ENCODE data around the gene ATR. TPM values are rescaled to one million over a fixed set of nuclear protein-coding genes. Genes with fewer than 3 reads are reported as not detected.

The ATR gene
- total RNA-seq, 1 experiment from 2014 or later, result 15.8 TPM

GRCh38 chr3:142418926-142419592 is 159.5 kb downstream of the ATR start:
- peaks cover 2 to 35% (median 34%) of the 10 kb centered on the region in 3 experiments; a peak in 6 of 7 replicates for H3K36me3 Mint-ChIP-seq (ENCODE audit: insufficient read depth in 1 of 3, low read depth in 3 of 3)
- Histone ChIP-seq H2BK20ac (ENCODE audit: low read depth, low read length, poor library complexity, severe bottlenecking) (no peak overlapping the region), H3K9me3 (ENCODE audit: control insufficient read depth, low read depth, low read length) (no peaks in the 10 kb centered on the region), H2BK120ac (ENCODE audit: low read depth, low read length, poor library complexity, severe bottlenecking) (no peak overlapping the region), H3T11ph (ENCODE audit: low read length) (no peak overlapping the region), H2AK5ac (ENCODE audit: insufficient read length, low read length) (no peak overlapping the region), H3K4ac (ENCODE audit: low read depth, low read length) (no peak overlapping the region), H4K8ac (replicated peaks; ENCODE audit: insufficient read length, low read depth, low read length) (no peak overlapping the region), H2BK15ac (ENCODE audit: low read depth, low read length) (no peak overlapping the region), H4K5ac (ENCODE audit: insufficient read length, low read depth, low read length) (no peak overlapping the region), H3K79me1 (ENCODE audit: insufficient read depth, low read depth, low read length, poor library complexity, severe bottlenecking) (no peaks in the 10 kb centered on the region), H3K4me1 (ENCODE audit: insufficient read depth, low read length) (no peaks in the 10 kb centered on the region), H3K27ac (ENCODE audit: insufficient read length, low read depth, low read length) (no peak overlapping the region), H2AFZ (ENCODE audit: low read length) (no peak overlapping the region), H4K91ac (ENCODE audit: insufficient read length, low read depth, low read length) (no peak overlapping the region), H3K79me2 (ENCODE audit: insufficient read depth, low read length) (no peaks in the 10 kb centered on the region), H3K27me3 (ENCODE audit: insufficient read depth, low read length) (no peaks in the 10 kb centered on the region), H3K23ac (ENCODE audit: insufficient read length, low read depth, low read length) (no peak overlapping the region), H3K14ac (ENCODE audit: insufficient read depth, low read length) (no peak overlapping the region), H2BK12ac (ENCODE audit: insufficient read length, low read depth, low read length) (no peak overlapping the region), H3K4me2 (ENCODE audit: insufficient read depth, insufficient read length, low read length) (no peak overlapping the region), H3K23me2 (ENCODE audit: insufficient read length, low read depth, low read length, poor library complexity, severe bottlenecking) (no peaks in the 10 kb centered on the region), H3K56ac (ENCODE audit: insufficient read length, low read depth, low read length) (no peak overlapping the region), H4K20me1 (ENCODE audit: control insufficient read depth, insufficient read depth, insufficient read length) (no peaks in the 10 kb centered on the region), H2BK5ac (ENCODE audit: insufficient read length, low read length) (no peak overlapping the region), H3K18ac (ENCODE audit: insufficient read length, low read depth, low read length) (no peak overlapping the region), H3K9ac (ENCODE audit: extremely low read depth, insufficient read length, low read length) (no peak overlapping the region)
- TF ChIP-seq, protein P1, sequence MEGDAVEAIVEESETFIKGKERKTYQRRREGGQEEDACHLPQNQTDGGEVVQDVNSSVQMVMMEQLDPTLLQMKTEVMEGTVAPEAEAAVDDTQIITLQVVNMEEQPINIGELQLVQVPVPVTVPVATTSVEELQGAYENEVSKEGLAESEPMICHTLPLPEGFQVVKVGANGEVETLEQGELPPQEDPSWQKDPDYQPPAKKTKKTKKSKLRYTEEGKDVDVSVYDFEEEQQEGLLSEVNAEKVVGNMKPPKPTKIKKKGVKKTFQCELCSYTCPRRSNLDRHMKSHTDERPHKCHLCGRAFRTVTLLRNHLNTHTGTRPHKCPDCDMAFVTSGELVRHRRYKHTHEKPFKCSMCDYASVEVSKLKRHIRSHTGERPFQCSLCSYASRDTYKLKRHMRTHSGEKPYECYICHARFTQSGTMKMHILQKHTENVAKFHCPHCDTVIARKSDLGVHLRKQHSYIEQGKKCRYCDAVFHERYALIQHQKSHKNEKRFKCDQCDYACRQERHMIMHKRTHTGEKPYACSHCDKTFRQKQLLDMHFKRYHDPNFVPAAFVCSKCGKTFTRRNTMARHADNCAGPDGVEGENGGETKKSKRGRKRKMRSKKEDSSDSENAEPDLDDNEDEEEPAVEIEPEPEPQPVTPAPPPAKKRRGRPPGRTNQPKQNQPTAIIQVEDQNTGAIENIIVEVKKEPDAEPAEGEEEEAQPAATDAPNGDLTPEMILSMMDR (conservative IDR thresholded peaks at IDR 0.05), result no peak
- no peak overlapping the region for H3K4me3 Mint-ChIP-seq
- H3K27ac Mint-ChIP-seq, result peak overlapping the region in 2 of 3 experiments; percentile 10 to 13; a peak in 2 of 7 replicates
- H3K9me3 Mint-ChIP-seq, result no peaks in the 10 kb centered on the region
- H3K27me3 Mint-ChIP-seq (ENCODE audit: low read depth), result no peaks in the 10 kb centered on the region
- WGBS (ENCODE audit: extremely low coverage, insufficient read length, low lambda C conversion rate), result no CpG with 5 or more reads among the region's 5 CpGs
- DNase-seq, result no peak
- H3K4me1 Mint-ChIP-seq, result no peaks in the 10 kb centered on the region

All from H9 (cell line).